T47D (cell line): ENCODE data around the gene GAPVD1.

ENCODE experiments used
- DNase-seq, 2 experiments: peaks; one replicate each; pipeline versions ENCODE4 v3.0.0 to v3.0.0-alpha.2; 2011 to 2012; ENCODE audit warnings: low read depth in 1 of 2, low spot score in 1 of 2
- JUND ChIP-seq: IDR thresholded peaks from 2 replicates; pipeline ENCODE4 v1.6.1; 2012; ENCODE audit warnings: low read depth
- in situ Hi-C: cut with HindIII; loops from 2 replicates; pipeline ENCODE4 v1.10.0; 2016; ENCODE audit warnings: low sequenced_read_pairs, low pct_unique_long_range_greater_than_20kb

Gene GAPVD1

DNA sequence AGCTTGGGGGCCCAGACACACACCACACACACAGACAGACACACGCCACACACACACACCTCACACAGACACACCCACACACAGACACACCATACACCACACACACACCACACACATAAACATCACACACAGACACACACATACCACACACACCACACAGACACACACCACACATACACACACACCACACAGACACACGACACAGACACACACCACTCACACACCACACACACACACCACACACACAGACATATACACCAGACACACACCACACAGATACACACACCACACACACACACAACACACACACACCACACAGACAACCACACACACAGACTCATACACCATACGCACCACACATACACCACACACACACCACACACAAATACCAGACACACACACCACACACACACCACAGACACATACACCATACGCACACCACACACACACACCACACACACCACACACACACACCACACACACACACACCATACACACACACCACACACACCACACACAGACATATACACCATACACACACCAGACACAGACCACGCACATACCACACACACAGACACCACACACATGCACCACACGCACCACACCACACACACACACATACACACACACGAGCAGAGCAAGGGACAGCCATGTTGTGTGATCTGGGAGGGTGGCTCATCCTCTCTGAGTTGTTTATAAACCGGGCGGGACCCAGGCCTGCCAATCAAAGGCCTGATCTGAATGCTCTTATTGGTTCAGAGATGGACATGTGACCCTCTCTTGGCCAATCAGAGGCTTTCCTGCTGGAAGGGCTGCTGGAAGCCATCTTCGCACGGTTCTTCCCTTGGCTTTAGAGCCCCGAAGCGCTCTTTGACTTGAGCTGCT is 148.3 kb downstream of the GAPVD1 start:
- TF ChIP-seq JUND: no peak
- DNase-seq: peak in 1 of 2 experiments; percentile 70
- in situ Hi-C loops: no loop called here

DNA sequence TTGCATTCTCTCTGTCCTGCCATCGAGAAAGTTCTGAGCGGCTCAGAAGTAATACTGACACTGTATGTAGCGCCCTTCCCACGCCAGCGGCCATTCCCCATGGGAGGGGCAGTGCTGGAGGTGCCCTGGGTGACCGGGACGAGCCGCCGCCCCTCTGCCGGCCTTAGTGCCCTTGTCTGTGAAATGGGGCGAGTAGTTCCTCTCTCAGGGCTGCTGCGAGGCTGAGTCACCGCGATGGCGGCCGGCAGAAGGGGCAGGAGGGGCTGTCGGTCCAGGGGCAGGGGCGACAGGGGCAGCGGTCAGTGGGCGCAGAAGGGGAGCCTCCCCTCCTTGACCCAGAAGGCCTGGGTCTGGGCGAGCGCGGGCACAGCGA is 148.9 kb downstream of the GAPVD1 start:
- no peak for TF ChIP-seq JUND
- in situ Hi-C loops: no loop called here

DNA sequence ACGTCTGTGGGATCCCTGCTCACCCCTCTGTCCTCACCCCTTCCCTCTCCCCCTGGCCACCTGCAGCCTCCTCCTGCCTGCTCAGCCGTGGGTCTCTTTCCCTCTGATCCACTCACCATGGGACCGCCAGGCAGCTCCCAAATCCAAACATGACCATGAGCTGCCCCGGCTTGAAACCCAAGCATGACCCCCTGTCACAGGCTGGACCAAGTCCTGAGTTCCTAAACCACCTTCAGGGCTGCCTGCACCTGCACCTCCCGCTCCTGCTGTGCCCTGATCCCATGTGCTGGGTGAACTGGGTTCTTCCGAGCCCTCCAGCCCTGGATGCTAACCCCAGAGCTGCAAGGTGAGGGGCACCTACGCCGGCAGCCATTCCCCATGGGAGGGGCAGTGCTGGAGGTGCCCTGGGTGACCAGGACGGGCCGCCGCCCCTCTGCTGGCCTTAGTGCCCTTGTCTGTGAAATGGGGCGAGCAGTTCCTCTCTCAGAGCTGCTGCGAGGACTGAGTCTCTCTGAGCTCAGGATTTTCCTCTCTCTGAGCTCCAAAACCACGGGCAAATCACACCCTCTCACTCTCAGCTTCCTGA is 149.6 kb downstream of the GAPVD1 start:
- no peak for DNase-seq
- TF ChIP-seq JUND: no peak
- in situ Hi-C loops: no loop called here

More for the DNA sequence above, 148.9 kb downstream of the GAPVD1 start:
- DNase-seq: no peak

DNA sequence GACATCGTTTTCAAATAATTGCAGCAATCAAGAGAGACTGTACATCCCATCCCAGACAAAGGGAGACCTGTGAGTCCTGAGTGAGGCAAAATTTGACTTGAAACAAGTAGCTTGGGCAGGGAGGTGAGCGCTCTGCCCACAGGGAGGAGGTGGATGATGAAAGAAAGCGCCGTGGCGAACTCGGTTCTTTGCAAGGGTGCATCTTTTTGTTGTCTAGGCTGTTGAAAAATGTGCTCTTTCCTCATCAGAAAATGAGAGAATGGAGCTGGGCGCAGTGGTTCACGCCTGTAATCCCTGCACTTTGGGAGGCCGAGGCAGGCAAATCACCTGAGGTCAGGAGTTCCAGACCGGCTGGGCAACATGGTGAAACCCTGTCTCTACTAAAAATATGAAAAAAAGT is 150.5 kb downstream of the GAPVD1 start:
- in situ Hi-C loops: no loop called here
- no peak for DNase-seq
- no peak for TF ChIP-seq JUND

DNA sequence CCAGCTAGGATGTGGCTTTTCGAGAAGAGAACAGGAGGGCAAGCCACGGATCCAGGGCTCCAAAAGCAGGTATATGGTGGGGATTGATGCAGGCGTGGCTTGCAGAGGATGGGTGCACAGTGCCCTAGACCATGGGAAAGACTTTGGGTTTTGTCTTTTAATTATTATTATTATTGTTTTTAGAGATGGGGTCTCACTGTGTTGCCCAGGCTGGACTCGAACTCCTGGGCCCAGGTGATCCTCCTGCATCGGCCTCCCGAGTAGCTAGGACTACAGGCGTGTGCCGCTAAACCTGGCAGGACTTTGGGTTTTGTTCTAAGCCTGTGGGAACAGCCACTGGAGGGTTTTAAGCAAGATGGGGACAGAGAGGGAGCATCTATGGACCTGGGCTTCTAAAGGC is 152.0 kb downstream of the GAPVD1 start:
- in situ Hi-C loops: no loop called here
- TF ChIP-seq JUND: no peak
- DNase-seq: no peak

DNA sequence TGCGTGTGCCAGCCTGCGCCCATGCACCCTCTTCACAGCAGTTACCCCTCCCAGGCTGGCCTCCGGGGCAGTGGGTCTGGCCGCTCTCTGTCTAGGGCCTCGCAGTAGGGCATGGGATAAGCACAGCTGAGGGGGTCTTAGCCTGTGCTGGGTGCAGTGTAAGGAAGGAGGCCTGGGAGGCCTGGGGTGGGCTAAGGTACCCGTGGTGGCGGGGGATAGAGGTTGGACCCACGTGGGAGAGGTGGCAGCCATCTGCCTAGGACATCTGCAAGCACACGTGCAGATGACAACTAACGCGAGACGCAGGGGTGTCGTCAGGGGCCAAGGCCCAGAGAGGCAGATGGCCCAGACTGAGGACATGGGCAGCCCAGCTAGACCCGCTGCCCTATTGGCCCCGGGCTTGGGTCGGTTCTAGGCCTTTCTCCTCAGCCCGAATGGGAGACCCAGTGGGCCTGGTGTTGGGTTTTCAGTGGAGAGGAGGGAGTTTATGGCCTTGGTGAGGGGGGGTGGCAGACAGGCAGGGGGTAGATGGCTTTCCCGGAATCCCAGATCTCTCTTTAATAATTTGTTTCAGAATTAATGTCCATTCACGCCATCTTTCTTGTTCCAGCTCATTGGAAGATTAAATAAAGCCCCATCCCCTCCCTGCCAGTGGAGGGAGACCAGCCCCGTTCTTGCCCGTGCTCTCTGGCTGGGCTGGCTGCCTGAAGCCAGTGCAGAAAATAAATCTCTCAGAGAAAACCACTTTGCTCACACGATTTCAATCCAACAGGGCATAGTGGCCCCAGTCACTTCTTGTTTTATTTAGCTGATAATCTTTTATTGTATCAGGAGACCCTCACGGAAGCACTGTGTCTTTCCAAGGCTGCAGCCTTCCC is 154.2 kb downstream of the GAPVD1 start:
- in situ Hi-C loops: no loop called here
- DNase-seq: no peak
- TF ChIP-seq JUND: no peak

DNA sequence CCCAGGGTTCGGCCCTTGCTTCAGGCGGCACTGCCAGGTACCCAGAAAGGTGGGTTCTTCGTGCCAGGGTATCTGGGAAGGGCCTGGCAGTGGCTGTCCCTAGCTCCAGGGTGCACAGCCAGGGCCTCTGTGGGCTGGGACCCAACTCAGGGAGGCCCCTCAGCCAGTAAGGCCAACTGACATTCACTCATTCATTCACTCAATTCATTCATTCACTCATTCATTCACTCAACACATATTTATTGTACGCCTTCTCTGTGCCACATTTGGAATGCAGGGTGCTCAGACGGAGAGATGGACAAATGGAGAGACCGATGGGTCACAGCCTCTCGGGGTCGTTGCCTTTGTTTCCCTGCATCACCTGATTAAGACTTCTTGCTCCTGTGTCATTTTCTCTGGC is 154.9 kb downstream of the GAPVD1 start:
- no peak for TF ChIP-seq JUND
- no peak for DNase-seq
- in situ Hi-C loops: no loop called here
